ENCODE data around the gene TANK. TPM values are rescaled to one million over a fixed set of nuclear protein-coding genes. Genes with fewer than 3 reads are reported as not detected.
A peak's percentile ranks its signal among the peaks of the same experiment; 100 is the strongest.

TANK gene
- total RNA-seq, 2 experiments from 2014 or later = 43.4 to 64.9 TPM

DNA sequence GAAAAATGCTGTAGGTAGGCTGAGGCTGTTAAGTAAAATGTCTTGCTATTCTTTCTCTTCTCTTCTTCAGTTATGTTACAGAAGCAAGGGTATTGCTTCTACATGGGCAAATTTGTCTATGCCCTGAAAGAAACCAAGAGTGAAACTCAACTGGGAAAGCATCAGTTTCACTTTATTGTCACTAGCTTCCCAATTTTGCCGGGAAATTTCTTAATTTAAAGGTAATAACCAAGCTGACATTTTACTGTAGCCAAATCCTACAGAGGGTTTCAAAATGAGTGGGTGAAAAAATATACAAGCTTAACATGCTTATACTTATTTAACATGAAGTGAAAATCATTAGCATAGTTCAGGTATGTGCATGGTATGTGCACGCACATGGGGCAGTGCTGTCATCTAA is 3.2 kb downstream of the TANK start:
- ChIA-PET POLR2A (interaction anchor here (0.9 kb wide), 1 partner anchor 27 kb away, joined by 3 read pairs; no protein-coding TSS in a partner anchor), CTCF (ENCODE audit: unreplicated experiment) (no interaction called here)
- no peaks in the 10 kb centered on the region for H3K9me2 ChIP-seq (ENCODE audit: insufficient read depth, low read length)
- DNase-seq (ENCODE audit: low spot score) = no peak
- no peak overlapping the region for H3K27ac ChIP-seq (ENCODE audit: low read depth, low read length, poor library complexity, severe bottlenecking)
- H2AFZ ChIP-seq (ENCODE audit: low read length) = no peak overlapping the region
- H3K4me1 ChIP-seq (ENCODE audit: insufficient read depth, low read length, poor library complexity, severe bottlenecking) = peaks cover 35% of the 10 kb centered on the region
- H4K20me1 ChIP-seq (ENCODE audit: insufficient read depth, low read length) = peaks cover 6% of the 10 kb centered on the region
- TF ChIP-seq EZH2phosphoT487 (IDR thresholded peaks at IDR 0.05; ENCODE audit: borderline replicate concordance, low read depth, low read length) = no peak
- TF ChIP-seq CTCF (conservative IDR thresholded peaks at IDR 0.05; ENCODE audit: low read length) = no peak
- H3K4me3 ChIP-seq (ENCODE audit: low read depth, low read length, poor library complexity, severe bottlenecking) = no peak overlapping the region
- no TSS peak for BruUV-seq (replicated peaks)
- no peaks in the 10 kb centered on the region for H3K9me3 ChIP-seq (ENCODE audit: low read length)
- intact Hi-C loops (cut with micrococcal nuclease; ENCODE audit: unreplicated experiment) = loop anchor here (10.0 kb wide), 1 partner anchor 459 kb away; no protein-coding TSS in a partner anchor
- H3K79me2 ChIP-seq (ENCODE audit: insufficient read depth, low read depth, low read length) = peaks cover 30% of the 10 kb centered on the region
- H3K4me2 ChIP-seq (ENCODE audit: low read length) = peak overlapping the region; percentile 1; the same call in 1 of the 2 replicates
- H3K36me3 ChIP-seq (ENCODE audit: insufficient read depth, low read length) = peaks cover 33% of the 10 kb centered on the region

GRCh38 chr2:161164161-161164560 is 3.9 kb downstream of the TANK start:
- Histone ChIP-seq H3K9me2 (ENCODE audit: insufficient read depth, low read length) (no peaks in the 10 kb centered on the region), H3K36me3 (ENCODE audit: insufficient read depth, low read length) (peaks cover 33% of the 10 kb centered on the region), H3K79me2 (ENCODE audit: insufficient read depth, low read depth, low read length) (peaks cover 30% of the 10 kb centered on the region), H3K4me1 (ENCODE audit: insufficient read depth, low read length, poor library complexity, severe bottlenecking) (peaks cover 40% of the 10 kb centered on the region), H3K4me3 (ENCODE audit: low read depth, low read length, poor library complexity, severe bottlenecking) (no peak overlapping the region), H3K4me2 (ENCODE audit: low read length) (no peak overlapping the region), H2AFZ (ENCODE audit: low read length) (no peak overlapping the region), H3K9me3 (ENCODE audit: low read length) (no peaks in the 10 kb centered on the region), H3K27ac (ENCODE audit: low read depth, low read length, poor library complexity, severe bottlenecking) (no peak overlapping the region), H4K20me1 (ENCODE audit: insufficient read depth, low read length) (peaks cover 6% of the 10 kb centered on the region)
- intact Hi-C loops (cut with micrococcal nuclease; ENCODE audit: unreplicated experiment) = loop anchor here (10.0 kb wide), 1 partner anchor 459 kb away; no protein-coding TSS in a partner anchor
- no peak for TF ChIP-seq CTCF (conservative IDR thresholded peaks at IDR 0.05; ENCODE audit: low read length)
- no peak for TF ChIP-seq EZH2phosphoT487 (IDR thresholded peaks at IDR 0.05; ENCODE audit: borderline replicate concordance, low read depth, low read length)
- no peak for DNase-seq (ENCODE audit: low spot score)
- ChIA-PET CTCF (ENCODE audit: unreplicated experiment) (no interaction called here), POLR2A (interaction anchor here (0.9 kb wide), 1 partner anchor 12 kb away, joined by 3 read pairs; no protein-coding TSS in a partner anchor)
- BruUV-seq (replicated peaks) = no TSS peak

- intact Hi-C loops (cut with micrococcal nuclease; ENCODE audit: unreplicated experiment) = loop anchor here (10.0 kb wide), 1 partner anchor 460 kb away; no protein-coding TSS in a partner anchor
- no peak overlapping the region for H3K4me2 ChIP-seq (ENCODE audit: low read length)
- POLR2A ChIA-PET = no interaction called here
- H3K79me2 ChIP-seq (ENCODE audit: insufficient read depth, low read depth, low read length) = peaks cover 36% of the 10 kb centered on the region
- no peak overlapping the region for H3K27ac ChIP-seq (ENCODE audit: low read depth, low read length, poor library complexity, severe bottlenecking)
- no peak overlapping the region for H3K4me3 ChIP-seq (ENCODE audit: low read depth, low read length, poor library complexity, severe bottlenecking)
- TF ChIP-seq CTCF (conservative IDR thresholded peaks at IDR 0.05; ENCODE audit: low read length) (no peak), EZH2phosphoT487 (IDR thresholded peaks at IDR 0.05; ENCODE audit: borderline replicate concordance, low read depth, low read length) (no peak)
- H3K9me2 ChIP-seq (ENCODE audit: insufficient read depth, low read length) = no peaks in the 10 kb centered on the region
- DNase-seq (ENCODE audit: low spot score) = no peak
- CTCF ChIA-PET (ENCODE audit: unreplicated experiment) = no interaction called here
- peaks cover 43% of the 10 kb centered on the region for H3K4me1 ChIP-seq (ENCODE audit: insufficient read depth, low read length, poor library complexity, severe bottlenecking)
- H2AFZ ChIP-seq (ENCODE audit: low read length) = no peak overlapping the region
- BruUV-seq (replicated peaks) = no TSS peak
- H3K36me3 ChIP-seq (ENCODE audit: insufficient read depth, low read length) = peaks cover 33% of the 10 kb centered on the region
- peaks cover 6% of the 10 kb centered on the region for H4K20me1 ChIP-seq (ENCODE audit: insufficient read depth, low read length)
- H3K9me3 ChIP-seq (ENCODE audit: low read length) = no peaks in the 10 kb centered on the region
These were observed 5.0 kb downstream of the TANK start for GRCh38 chr2:161165266-161165665.

All from OCI-LY7 (cell line).